GM23338 (cell line): ENCODE data around the gene GGA2. TPM values are rescaled to one million over a fixed set of nuclear protein-coding genes. Genes with fewer than 3 reads are reported as not detected.

Experiments
- ATAC-seq: fragments of 200-7000 bp; cut with Tn5 transposase; 3 replicates; pipeline ENCODE4 v1.9.1; 2020
- DNase-seq: peaks from one replicate; pipeline ENCODE4 v3.0.0-alpha.2; 2015; ENCODE audit warnings: low spot score
- H2AFZ ChIP-seq: fragments of 200-600 bp; sonication (generic); 2 replicates; pipeline ENCODE4 v1.8.0; 2016; ENCODE audit warnings: antibody characterized with exemption, mild to moderate bottlenecking, moderate library complexity
- H3F3A ChIP-seq: fragments of 200-600 bp; sonication (generic); replicated peaks from 2 replicates; pipeline ENCODE4 v1.8.0; 2017; ENCODE audit warnings: antibody characterized with exemption, mixed run types, low read depth
- H3K27ac ChIP-seq: fragments of 200-600 bp; sonication (generic); 2 replicates; pipeline ENCODE4 v1.6.1; 2016; ENCODE audit warnings: low read depth
- H3K27me3 ChIP-seq: fragments of 200-600 bp; sonication (generic); 2 replicates; pipeline ENCODE4 v1.8.0; 2016; ENCODE audit warnings: mild to moderate bottlenecking, mixed run types, moderate library complexity; ENCODE audit not compliant: insufficient read depth
- H3K36me3 ChIP-seq: fragments of 200-600 bp; sonication (generic); 2 replicates; pipeline ENCODE4 v1.8.0; 2016; ENCODE audit warnings: mild to moderate bottlenecking; ENCODE audit not compliant: insufficient read depth
- H3K4me1 ChIP-seq: fragments of 200-600 bp; sonication (generic); 2 replicates; pipeline ENCODE4 v1.8.0; 2016; ENCODE audit warnings: mild to moderate bottlenecking, moderate library complexity; ENCODE audit not compliant: insufficient read depth
- H3K4me2 ChIP-seq: fragments of 200-600 bp; sonication (generic); 2 replicates; pipeline ENCODE4 v1.7.1; 2017; ENCODE audit warnings: mixed run types
- H3K4me3 ChIP-seq: fragments of 200-600 bp; sonication (generic); 2 replicates; pipeline ENCODE4 v1.6.1; 2016; ENCODE audit warnings: mixed run types
- H3K79me2 ChIP-seq: fragments of 200-600 bp; sonication (generic); replicated peaks from 2 replicates; pipeline ENCODE4 v1.8.0; 2017; ENCODE audit warnings: mild to moderate bottlenecking; ENCODE audit not compliant: insufficient read depth
- H3K9me2 ChIP-seq: fragments of 200-600 bp; sonication (generic); 2 replicates; pipeline ENCODE4 v1.8.0; 2017; ENCODE audit not compliant: insufficient read depth
- H4K20me1 ChIP-seq: fragments of 200-600 bp; sonication (generic); replicated peaks from 2 replicates; pipeline ENCODE4 v1.8.0; 2017; ENCODE audit warnings: mild to moderate bottlenecking; ENCODE audit not compliant: insufficient read depth
- H3K27ac Mint-ChIP-seq: 2 replicates; pipeline ENCODE4 v1.8.0; 2020; ENCODE audit warnings: inconsistent platforms, mild to moderate bottlenecking, moderate library complexity, mixed read lengths
- H3K27me3 Mint-ChIP-seq: 3 replicates; pipeline ENCODE4 v1.8.0; 2022; ENCODE audit warnings: low read depth, mild to moderate bottlenecking, moderate library complexity, mixed read lengths, inconsistent platforms; ENCODE audit not compliant: insufficient read depth, poor library complexity
- H3K36me3 Mint-ChIP-seq: 3 replicates; pipeline ENCODE4 v1.8.0; 2021; ENCODE audit warnings: low read depth, mild to moderate bottlenecking, inconsistent platforms, moderate library complexity, mixed read lengths
- H3K4me1 Mint-ChIP-seq: 3 replicates; pipeline ENCODE4 v1.8.0; 2020; ENCODE audit warnings: mild to moderate bottlenecking, inconsistent platforms, mixed read lengths
- H3K4me3 Mint-ChIP-seq: 3 replicates; pipeline ENCODE4 v1.8.0; 2021; ENCODE audit warnings: moderate library complexity, mild to moderate bottlenecking, inconsistent platforms, mixed read lengths
- H3K9me3 Mint-ChIP-seq: 3 replicates; pipeline ENCODE4 v1.8.0; 2020; ENCODE audit warnings: moderate library complexity, mild to moderate bottlenecking, inconsistent platforms, mixed read lengths
- CTCF ChIP-seq, 2 experiments: fragments of 200-600 bp in 1 of 2; sonication (generic) in 1 of 2; conservative IDR thresholded peaks; 2 replicates each; pipeline versions ENCODE4 v1.5.1 to v1.6.1; 2016 to 2017; ENCODE audit warnings: antibody characterized with exemption in 2 of 2, low read depth in 2 of 2, mild to moderate bottlenecking in 2 of 2, moderate library complexity in 1 of 2
- ETS1 ChIP-seq: IDR thresholded peaks from 2 replicates; pipeline ENCODE4 v1.6.1; 2016; ENCODE audit warnings: antibody characterized with exemption
- EZH2phosphoT487 ChIP-seq: fragments of 200-600 bp; sonication (generic); IDR thresholded peaks from one replicate; pipeline ENCODE4 v1.8.1; 2018; ENCODE audit warnings: antibody characterized with exemption; ENCODE audit not compliant: unreplicated experiment
- JUNB ChIP-seq: IDR thresholded peaks from one replicate; pipeline ENCODE4 v1.6.1; 2016; ENCODE audit warnings: antibody characterized with exemption; ENCODE audit not compliant: unreplicated experiment
- NANOG ChIP-seq: IDR thresholded peaks from 2 replicates; pipeline ENCODE4 v1.6.1; 2016; ENCODE audit warnings: antibody characterized with exemption, borderline replicate concordance
- REST ChIP-seq: IDR thresholded peaks from one replicate; pipeline ENCODE4 v1.6.1; 2018; ENCODE audit warnings: antibody characterized with exemption; ENCODE audit not compliant: unreplicated experiment
- ZNF114 ChIP-seq: fragments of 250-450 bp; sonication (Bioruptor Pico); IDR thresholded peaks from 2 replicates; pipeline ENCODE4 v1.5.0; 2020; ENCODE audit warnings: mild to moderate bottlenecking, moderate library complexity
- ZNF331 ChIP-seq: fragments of 250-450 bp; sonication (Bioruptor Pico); IDR thresholded peaks from 2 replicates; pipeline ENCODE4 v1.5.0; 2020; ENCODE audit warnings: low read depth, mild to moderate bottlenecking, moderate library complexity
- ZNF462 ChIP-seq: fragments of 250-450 bp; sonication (Bioruptor Pico); IDR thresholded peaks from 2 replicates; pipeline ENCODE4 v1.5.0; 2020; ENCODE audit warnings: mild to moderate bottlenecking, moderate library complexity
- polyA plus RNA-seq: library from polyadenylated mRNA; unstranded; fragments of >200 nt; fragmentation: Nextera tagmentation; extraction: Ambion mirVana; gene quantifications from 2 replicates; pipeline ENCODE4 v1.2.1, GENCODE V29; 2016
- total RNA-seq: library from RNA; depleted of rRNA; stranded (reverse); fragments of >200 nt; shearing (Covaris generic); gene quantifications from 2 replicates; pipeline ENCODE4 v1.2.3, GENCODE V29; 2014

GGA2 gene
- total and polyA plus RNA-seq, 2 experiments from 2014 or later, result 40.3 to 76.6 TPM

- Histone ChIP-seq H3K4me2 (no peak overlapping the region), H2AFZ (no peak overlapping the region), H3F3A (0 out of 2 replicates have a peak, but pooled peaks cover 3% of the 10 kb centered on the region), H3K27ac (no peak overlapping the region), H3K4me3 (no peak overlapping the region), H3K79me2 (no peaks in the 10 kb centered on the region), H3K9me2 (no peaks in the 10 kb centered on the region), H3K27me3 (no peaks in the 10 kb centered on the region), H3K36me3 (peaks cover 42% of the 10 kb centered on the region), H4K20me1 (peaks cover 5% of the 10 kb centered on the region), H3K4me1 (no peaks in the 10 kb centered on the region)
- Mint-ChIP-seq H3K27ac (no peak overlapping the region), H3K36me3 (peaks cover 42% of the 10 kb centered on the region), H3K27me3 (peaks cover 3% of the 10 kb centered on the region), H3K4me1 (no peaks in the 10 kb centered on the region), H3K4me3 (no peak overlapping the region), H3K9me3 (no peaks in the 10 kb centered on the region)
- no peak for DNase-seq
- no peak for ATAC-seq
- no peak for TF ChIP-seq ZNF114 (CRISPR knock-in tag)
- TF ChIP-seq JUNB, result no peak
- no peak for TF ChIP-seq REST
- TF ChIP-seq ETS1, result no peak
- no peak for TF ChIP-seq ZNF331 (CRISPR knock-in tag)
Measured at GRCh38 chr16:23465179-23465578, 45.1 kb downstream of the GGA2 start.

GRCh38 chr16:23464196-23464595 lies 46.1 kb downstream of the GGA2 start:
- Histone ChIP-seq H3F3A (0 out of 2 replicates have a peak, but pooled peaks cover 3% of the 10 kb centered on the region), H3K27me3 (no peaks in the 10 kb centered on the region), H2AFZ (no peak overlapping the region), H3K27ac (no peak overlapping the region), H3K9me2 (no peaks in the 10 kb centered on the region), H3K4me1 (no peaks in the 10 kb centered on the region), H3K4me2 (no peak overlapping the region), H4K20me1 (peaks cover 5% of the 10 kb centered on the region), H3K79me2 (no peaks in the 10 kb centered on the region), H3K36me3 (peaks cover 35% of the 10 kb centered on the region), H3K4me3 (no peak overlapping the region)
- DNase-seq, result no peak
- Mint-ChIP-seq H3K4me1 (no peaks in the 10 kb centered on the region), H3K36me3 (peaks cover 32% of the 10 kb centered on the region), H3K27me3 (peaks cover 6% of the 10 kb centered on the region), H3K9me3 (no peaks in the 10 kb centered on the region), H3K4me3 (no peak overlapping the region), H3K27ac (no peak overlapping the region)
- no peak for ATAC-seq
- TF ChIP-seq ZNF462 (CRISPR knock-in tag) (no peak), CTCF (conservative IDR thresholded peaks at IDR 0.05; ENCODE audit: low read depth in 2 of 2) (no peak), EZH2phosphoT487 (no peak), NANOG (no peak)
